Endodermal cell (in vitro differentiated cells): Measurements from ENCODE around the gene PTPRCAP. TPM values are rescaled to one million over a fixed set of nuclear protein-coding genes. Genes with fewer than 3 reads are reported as not detected.

ENCODE experiments used
- DNase-seq: peaks from one replicate; pipeline ENCODE4 v3.0.0-alpha.2; 2017
- H3K27ac ChIP-seq: 2 replicates; pipeline ENCODE4 v1.5.1; 2013; ENCODE audit warnings: mild to moderate bottlenecking, low read depth, low read length, moderate library complexity
- H3K27me3 ChIP-seq: 2 replicates; pipeline ENCODE4 v1.6.1; 2013; ENCODE audit warnings: mild to moderate bottlenecking, low read length, moderate library complexity; ENCODE audit not compliant: insufficient read depth, control insufficient read depth, poor library complexity, severe bottlenecking
- H3K36me3 ChIP-seq: 2 replicates; pipeline ENCODE4 v1.7.0; 2013; ENCODE audit warnings: mild to moderate bottlenecking, low read length, moderate library complexity; ENCODE audit not compliant: control insufficient read depth, insufficient read depth
- H3K4me1 ChIP-seq: one replicate; pipeline ENCODE4 v1.7.0; 2013; ENCODE audit warnings: low read length; ENCODE audit not compliant: control insufficient read depth, insufficient read depth
- H3K4me3 ChIP-seq: 2 replicates; pipeline ENCODE4 v1.5.1; 2013; ENCODE audit warnings: mild to moderate bottlenecking, low read length, moderate library complexity
- H3K9ac ChIP-seq: 2 replicates; pipeline ENCODE4 v1.6.1; 2013; ENCODE audit warnings: mild to moderate bottlenecking, low read length, moderate library complexity; ENCODE audit not compliant: poor library complexity, severe bottlenecking; ENCODE audit errors: extremely low read depth
- H3K9me3 ChIP-seq: 2 replicates; pipeline ENCODE4 v1.6.1; 2013; ENCODE audit warnings: mild to moderate bottlenecking, low read length, moderate library complexity; ENCODE audit not compliant: control insufficient read depth
- H3K27ac Mint-ChIP-seq: 2 replicates; pipeline ENCODE4 v1.8.0; 2020; ENCODE audit warnings: mixed read lengths
- H3K27me3 Mint-ChIP-seq: 2 replicates; pipeline ENCODE4 v1.8.0; 2021; ENCODE audit warnings: mild to moderate bottlenecking, mixed read lengths; ENCODE audit not compliant: insufficient read depth
- H3K36me3 Mint-ChIP-seq: 2 replicates; pipeline ENCODE4 v1.8.0; 2020; ENCODE audit warnings: low read depth, mixed read lengths
- H3K4me1 Mint-ChIP-seq: 2 replicates; pipeline ENCODE4 v1.8.0; 2020; ENCODE audit warnings: mixed read lengths
- H3K4me3 Mint-ChIP-seq: 2 replicates; pipeline ENCODE4 v1.8.0; 2020; ENCODE audit warnings: mild to moderate bottlenecking, moderate library complexity, mixed read lengths
- H3K9me3 Mint-ChIP-seq: 2 replicates; pipeline ENCODE4 v1.8.0; 2020; ENCODE audit warnings: mild to moderate bottlenecking, mixed read lengths
- WGBS, 2 experiments: methylation state at CpG; one replicate each; pipeline versions ENCODE4 v1.1.5 to v1.1.7; 2013; ENCODE audit warnings: missing lambda C conversion rate in 2 of 2, mixed read lengths in 1 of 2; ENCODE audit not compliant: insufficient coverage in 1 of 2, insufficient read length in 1 of 2; 5-methylcytosine and 5-hydroxymethylcytosine counted together
- total RNA-seq, 2 donors: library from RNA; stranded (reverse); fragmentation: NEBNext Ultra II Directional in 1 of 2; extraction: Animal tissue kit (Norgen Biotek cat#: 25700) in 1 of 2; gene quantifications; 2 replicates in 1 of 2; 3 replicates in 1 of 2; pipeline ENCODE4 v1.2.1, GENCODE V29; 2021
- TF ChIP-seq, protein P1 (sequence below): fragments of 200-600 bp; sonication (generic); conservative IDR thresholded peaks from 2 replicates; pipeline ENCODE4 v1.5.0; 2021; ENCODE audit warnings: antibody characterized with exemption, mild to moderate bottlenecking

The PTPRCAP gene
- total RNA-seq, 2 donors from 2014 or later: 2.1 TPM; not detected in 1

GRCh38 chr11:67407688-67408163 lies 29.8 kb downstream of the PTPRCAP start:
- no peak overlapping the region for H3K9ac ChIP-seq
- no peak overlapping the region for H3K27ac ChIP-seq
- H3K36me3 ChIP-seq: no peaks in the 10 kb centered on the region
- H3K27me3 Mint-ChIP-seq: peaks cover 15% of the 10 kb centered on the region
- H3K4me3 ChIP-seq: no peak overlapping the region
- H3K4me3 Mint-ChIP-seq: no peak overlapping the region
- TF ChIP-seq, protein P1, sequence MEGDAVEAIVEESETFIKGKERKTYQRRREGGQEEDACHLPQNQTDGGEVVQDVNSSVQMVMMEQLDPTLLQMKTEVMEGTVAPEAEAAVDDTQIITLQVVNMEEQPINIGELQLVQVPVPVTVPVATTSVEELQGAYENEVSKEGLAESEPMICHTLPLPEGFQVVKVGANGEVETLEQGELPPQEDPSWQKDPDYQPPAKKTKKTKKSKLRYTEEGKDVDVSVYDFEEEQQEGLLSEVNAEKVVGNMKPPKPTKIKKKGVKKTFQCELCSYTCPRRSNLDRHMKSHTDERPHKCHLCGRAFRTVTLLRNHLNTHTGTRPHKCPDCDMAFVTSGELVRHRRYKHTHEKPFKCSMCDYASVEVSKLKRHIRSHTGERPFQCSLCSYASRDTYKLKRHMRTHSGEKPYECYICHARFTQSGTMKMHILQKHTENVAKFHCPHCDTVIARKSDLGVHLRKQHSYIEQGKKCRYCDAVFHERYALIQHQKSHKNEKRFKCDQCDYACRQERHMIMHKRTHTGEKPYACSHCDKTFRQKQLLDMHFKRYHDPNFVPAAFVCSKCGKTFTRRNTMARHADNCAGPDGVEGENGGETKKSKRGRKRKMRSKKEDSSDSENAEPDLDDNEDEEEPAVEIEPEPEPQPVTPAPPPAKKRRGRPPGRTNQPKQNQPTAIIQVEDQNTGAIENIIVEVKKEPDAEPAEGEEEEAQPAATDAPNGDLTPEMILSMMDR: no peak
- 83 to 88% methylated on average over 9 to 12 of the region's 12 CpGs for WGBS, 2 experiments
- H3K9me3 Mint-ChIP-seq: no peaks in the 10 kb centered on the region
- no peaks in the 10 kb centered on the region for H3K27me3 ChIP-seq
- H3K36me3 Mint-ChIP-seq: no peaks in the 10 kb centered on the region
- H3K9me3 ChIP-seq: no peaks in the 10 kb centered on the region
- peaks cover 7% of the 10 kb centered on the region for H3K4me1 Mint-ChIP-seq
- no peak overlapping the region for H3K27ac Mint-ChIP-seq
- no peak for DNase-seq
- H3K4me1 ChIP-seq: peaks cover 14% of the 10 kb centered on the region

GRCh38 chr11:67406969-67407687 lies 30.4 kb downstream of the PTPRCAP start:
- H3K27ac ChIP-seq: no peak overlapping the region
- Mint-ChIP-seq H3K27ac (no peak overlapping the region), H3K4me3 (no peak overlapping the region), H3K36me3 (no peaks in the 10 kb centered on the region), H3K4me1 (peaks cover 7% of the 10 kb centered on the region), H3K27me3 (peaks cover 9% of the 10 kb centered on the region), H3K9me3 (no peaks in the 10 kb centered on the region)
- no peaks in the 10 kb centered on the region for H3K27me3 ChIP-seq
- TF ChIP-seq, protein P1: no peak
- H3K4me1 ChIP-seq: peaks cover 14% of the 10 kb centered on the region
- H3K36me3 ChIP-seq: no peaks in the 10 kb centered on the region
- no peaks in the 10 kb centered on the region for H3K9me3 ChIP-seq
- no peak overlapping the region for H3K4me3 ChIP-seq
- no peak overlapping the region for H3K9ac ChIP-seq
- DNase-seq: no peak
- WGBS, 2 experiments: 82 to 88% methylated on average over 5 to 12 of the region's 12 CpGs

DNA sequence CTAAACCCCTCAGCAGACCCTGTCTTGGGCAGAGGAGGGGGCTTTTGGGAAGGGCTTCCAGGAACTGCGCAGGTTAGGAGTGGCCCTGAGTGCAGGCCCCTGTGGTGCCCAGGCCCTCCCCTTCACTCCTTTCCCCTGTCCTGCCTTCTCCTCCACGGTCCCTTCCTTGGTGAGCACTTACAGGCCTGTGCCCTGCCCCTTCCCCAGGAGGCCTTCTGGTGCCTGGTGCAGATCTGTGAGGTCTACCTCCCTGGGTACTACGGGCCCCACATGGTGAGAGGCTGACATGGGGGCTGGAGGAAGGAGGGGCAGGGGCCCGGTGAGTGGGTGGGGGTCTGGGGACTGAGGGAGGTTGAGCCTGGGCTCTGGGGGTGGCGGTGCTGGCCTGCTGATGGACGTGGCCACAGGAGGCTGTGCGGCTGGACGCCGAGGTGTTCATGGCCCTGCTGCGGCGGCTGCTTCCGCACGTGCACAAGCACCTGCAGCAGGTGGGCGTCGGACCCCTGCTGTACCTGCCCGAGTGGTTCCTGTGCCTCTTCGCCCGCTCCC lies 31.0 kb downstream of the PTPRCAP start:
- DNase-seq: no peak
- peaks cover 5% of the 10 kb centered on the region for H3K27me3 Mint-ChIP-seq
- no peaks in the 10 kb centered on the region for H3K9me3 Mint-ChIP-seq
- H3K9ac ChIP-seq: no peak overlapping the region
- no peak overlapping the region for H3K4me3 Mint-ChIP-seq
- no peak overlapping the region for H3K27ac Mint-ChIP-seq
- no peaks in the 10 kb centered on the region for H3K27me3 ChIP-seq
- no peaks in the 10 kb centered on the region for H3K36me3 ChIP-seq
- no peak overlapping the region for H3K4me3 ChIP-seq
- peaks cover 11% of the 10 kb centered on the region for H3K4me1 ChIP-seq
- no peak overlapping the region for H3K27ac ChIP-seq
- 90% methylated on average over 18 of the region's 18 CpGs; no CpG with 5 or more reads in 1 of the 2 experiments for WGBS, 2 experiments
- peaks cover 6% of the 10 kb centered on the region for H3K4me1 Mint-ChIP-seq
- TF ChIP-seq, protein P1: no peak
- no peaks in the 10 kb centered on the region for H3K9me3 ChIP-seq
- no peaks in the 10 kb centered on the region for H3K36me3 Mint-ChIP-seq
